Liver (tissue), 3 donors: ENCODE data around the gene ZNF331.

ENCODE experiments used
- CTCF ChIP-seq: fragments of 150-350 bp; IDR thresholded peaks from 2 replicates; pipeline ENCODE4 v1.5.1; 2017; ENCODE audit warnings: improper control_type of control experiment, low read depth, low read length; ENCODE audit not compliant: missing input control
- FOXA1 ChIP-seq: IDR thresholded peaks from 2 replicates; pipeline ENCODE4 v1.6.1; 2016; ENCODE audit warnings: antibody characterized with exemption
- RAD21 ChIP-seq, 2 donors: IDR thresholded peaks; 2 replicates each; pipeline ENCODE4 v1.6.1; 2016; ENCODE audit warnings: antibody characterized with exemption in 2 of 2, mild to moderate bottlenecking in 2 of 2
- REST ChIP-seq: IDR thresholded peaks from 2 replicates; pipeline ENCODE4 v1.6.1; 2016; ENCODE audit warnings: antibody characterized with exemption, mild to moderate bottlenecking
- SP1 ChIP-seq: IDR thresholded peaks from 2 replicates; pipeline ENCODE4 v1.6.1; 2018; ENCODE audit warnings: antibody characterized with exemption, mild to moderate bottlenecking
- TAF1 ChIP-seq: conservative IDR thresholded peaks from 2 replicates; pipeline ENCODE4 v1.6.1; 2016; ENCODE audit warnings: antibody characterized with exemption, mild to moderate bottlenecking
- YY1 ChIP-seq: IDR thresholded peaks from 2 replicates; pipeline ENCODE4 v1.6.1; 2016; ENCODE audit warnings: antibody characterized with exemption, mild to moderate bottlenecking
- donor health status: healthy.
- donor health status: healthy.

- no peak for TF ChIP-seq CTCF
- TF ChIP-seq YY1: no peak
- TF ChIP-seq SP1: no peak
- TF ChIP-seq FOXA1: no peak
- TF ChIP-seq TAF1: no peak
- no peak for TF ChIP-seq RAD21 (IDR thresholded peaks at IDR 0.05)
- no peak for TF ChIP-seq REST
Observed at GRCh38 chr19:53546758-53547513, 9.0 kb downstream of the ZNF331 start.
